ENCODE data around the gene B3GALT4.
A peak's percentile ranks its signal among the peaks of the same experiment; 100 is the strongest.
"Not testable (repeated sequence)": the region's sequence is repeated elsewhere in the genome, so short reads cannot be mapped to it uniquely, and the experiment has no call there.

The B3GALT4 gene

GRCh38 chr6:33276864-33277662 is at the start of gene B3GALT4:
Gene B3GALT4, plus strand, starts transcription at chr6:33277123. Its CDS starts 297 bp downstream, at chr6:33277420.
- peak; percentile 87 for DNase-seq (ENCODE audit: low spot score)

- DNase-seq (ENCODE audit: low spot score): no peak
Observed at GRCh38 chr6:33235221-33235634, 41.7 kb upstream of the B3GALT4 start.

GRCh38 chr6:33236328-33236727 is 40.6 kb upstream of the B3GALT4 start:
- DNase-seq (ENCODE audit: low spot score): no peak

- DNase-seq (ENCODE audit: low spot score): no peak
Observed at GRCh38 chr6:33236852-33237251, 40.1 kb upstream of the B3GALT4 start.

GRCh38 chr6:33237741-33238140 is 39.2 kb upstream of the B3GALT4 start:
- DNase-seq (ENCODE audit: low spot score): no peak

- DNase-seq (ENCODE audit: low spot score): no peak
Observed at GRCh38 chr6:33241968-33242367, 35.0 kb upstream of the B3GALT4 start.

- DNase-seq (ENCODE audit: low spot score): no peak
Observed at GRCh38 chr6:33243476-33243875, 33.4 kb upstream of the B3GALT4 start.

GRCh38 chr6:33247977-33248642 is 28.8 kb upstream of the B3GALT4 start:
- peak; percentile 92 for DNase-seq (ENCODE audit: low spot score)

GRCh38 chr6:33248643-33248931 is 28.3 kb upstream of the B3GALT4 start:
- DNase-seq (ENCODE audit: low spot score): no peak

- peak; percentile 100 for DNase-seq (ENCODE audit: low spot score)
Observed at GRCh38 chr6:33248932-33249731, 27.8 kb upstream of the B3GALT4 start.

GRCh38 chr6:33249732-33250630 is 26.9 kb upstream of the B3GALT4 start:
- DNase-seq (ENCODE audit: low spot score): no peak

GRCh38 chr6:33250731-33251130 is 26.2 kb upstream of the B3GALT4 start:
- no peak for DNase-seq (ENCODE audit: low spot score)

GRCh38 chr6:33251395-33252012 is 25.4 kb upstream of the B3GALT4 start:
- DNase-seq (ENCODE audit: low spot score): no peak

- DNase-seq (ENCODE audit: low spot score): no peak
Observed at GRCh38 chr6:33252759-33253158, 24.2 kb upstream of the B3GALT4 start.

- DNase-seq (ENCODE audit: low spot score): no peak
Observed at GRCh38 chr6:33254591-33254990, 22.3 kb upstream of the B3GALT4 start.

- DNase-seq (ENCODE audit: low spot score): no peak
Observed at GRCh38 chr6:33259032-33259431, 17.9 kb upstream of the B3GALT4 start.

GRCh38 chr6:33262490-33262889 is 14.4 kb upstream of the B3GALT4 start:
- DNase-seq (ENCODE audit: low spot score): not testable (repeated sequence)

- DNase-seq (ENCODE audit: low spot score): no peak
Observed at GRCh38 chr6:33264015-33264414, 12.9 kb upstream of the B3GALT4 start.

GRCh38 chr6:33271117-33271467 is 5.8 kb upstream of the B3GALT4 start:
- DNase-seq (ENCODE audit: low spot score): no peak

GRCh38 chr6:33271468-33272274 is 5.3 kb upstream of the B3GALT4 start, which contains the start of the genes RPS18 and VPS52:
Gene RPS18, plus strand, starts transcription at chr6:33272075. Its CDS starts 45 bp downstream, at chr6:33272120.
Gene VPS52, minus strand, starts transcription at chr6:33271876. Its CDS starts 201 bp downstream, at chr6:33271675.
- DNase-seq (ENCODE audit: low spot score): peak; percentile 100

Measured in cerebellar cortex (tissue), 1 donor.